ENCODE data around the gene NSA2. TPM values are rescaled to one million over a fixed set of nuclear protein-coding genes. Genes with fewer than 3 reads are reported as not detected.

NSA2 gene
- total and polyA plus RNA-seq, 7 experiments from 2014 or later = 49.4 to 153 (median 97.9) TPM

DNA sequence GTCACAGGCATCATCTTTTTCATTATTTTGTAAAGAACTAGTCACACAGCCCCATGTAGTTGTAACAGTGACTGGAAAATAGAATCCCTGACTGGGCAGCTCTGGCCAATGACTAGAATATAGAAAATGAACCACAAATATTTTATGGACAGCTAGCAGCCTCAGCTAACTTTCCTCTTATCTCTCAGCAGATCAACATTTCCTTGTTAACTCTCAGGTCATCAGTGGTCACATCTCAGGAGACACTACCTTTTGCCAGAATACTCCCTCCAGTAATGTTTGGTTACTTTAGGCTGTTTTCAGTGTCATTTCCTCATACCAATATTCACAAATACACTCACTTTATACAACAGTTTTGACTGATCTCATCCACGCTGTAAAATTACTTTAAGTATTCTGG, 55.2 kb downstream of the NSA2 start:
- intact Hi-C loops (cut with micrococcal nuclease) = no loop called here
- POLR2A ChIA-PET = no interaction called here
- no peak overlapping the region for H3K27ac ChIP-seq (ENCODE audit: low read depth, low read length)
- H3K36me3 ChIP-seq (ENCODE audit: control insufficient read depth in 2 of 3, insufficient read depth in 3 of 3, low read length in 3 of 3) = no peaks in the 10 kb centered on the region
- H3K9me3 Mint-ChIP-seq = no peaks in the 10 kb centered on the region
- no peaks in the 10 kb centered on the region for H3K9me3 ChIP-seq (ENCODE audit: control insufficient read depth in 2 of 3, low read length in 3 of 3)
- CTCF ChIA-PET = interaction anchor here (0.7 kb wide), 1 partner anchor 345 kb away, joined by 3 read pairs; no protein-coding TSS in a partner anchor
- peaks cover 0 to 35% (median 14%) of the 10 kb centered on the region in 7 donors for H3K4me1 Mint-ChIP-seq
- DNase-seq = no peak
- no peak overlapping the region for H3K4me3 ChIP-seq (ENCODE audit: low read length)
- no peak for ATAC-seq
- peaks cover 0 to 35% (median 13%) of the 10 kb centered on the region in 5 donors for H3K36me3 Mint-ChIP-seq
- H3K4me3 Mint-ChIP-seq = no peak overlapping the region
- H3K4me1 ChIP-seq (ENCODE audit: control insufficient read depth in 2 of 2, insufficient read depth in 2 of 2, low read length in 2 of 2) = no peaks in the 10 kb centered on the region
- H3K27ac Mint-ChIP-seq = no peak overlapping the region
- H3K27me3 ChIP-seq (ENCODE audit: control insufficient read depth in 2 of 2, insufficient read depth in 2 of 2, low read length in 2 of 2) = no peaks in the 10 kb centered on the region
- H3K27me3 Mint-ChIP-seq = no peaks in the 10 kb centered on the region

DNA sequence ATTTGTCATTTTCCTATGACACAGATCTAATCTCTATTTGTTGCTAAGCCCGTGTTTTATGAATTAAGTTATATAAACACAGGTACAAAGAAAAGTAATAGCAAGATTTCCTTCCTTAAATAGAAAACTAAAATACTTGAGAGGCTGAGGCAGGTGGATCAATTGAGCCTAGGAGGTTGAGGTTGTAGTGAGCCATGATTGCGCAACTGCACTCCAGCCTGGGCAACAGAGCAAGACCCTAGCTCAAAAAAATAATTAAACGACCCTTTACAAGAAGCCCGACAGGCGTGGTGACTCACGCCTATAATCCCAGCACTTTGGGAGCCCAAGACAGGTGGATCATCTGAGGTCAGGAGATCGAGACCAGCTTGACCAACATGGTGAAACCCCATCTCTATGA, 62.4 kb downstream of the NSA2 start:
- no peaks in the 10 kb centered on the region for H3K9me3 ChIP-seq (ENCODE audit: control insufficient read depth in 2 of 3, low read length in 3 of 3)
- H3K27me3 ChIP-seq (ENCODE audit: control insufficient read depth in 2 of 2, insufficient read depth in 2 of 2, low read length in 2 of 2) = no peaks in the 10 kb centered on the region
- no peak overlapping the region for H3K27ac ChIP-seq (ENCODE audit: low read depth, low read length)
- no peak for DNase-seq
- no peaks in the 10 kb centered on the region for H3K9me3 Mint-ChIP-seq
- peaks cover 0 to 45% (median 25%) of the 10 kb centered on the region in 5 donors for H3K36me3 Mint-ChIP-seq
- no peaks in the 10 kb centered on the region for H3K4me1 ChIP-seq (ENCODE audit: control insufficient read depth in 2 of 2, insufficient read depth in 2 of 2, low read length in 2 of 2)
- POLR2A ChIA-PET = interaction anchor here (0.5 kb wide), 1 partner anchor 9 kb away, joined by 3 read pairs; no protein-coding TSS in a partner anchor
- no peak for ATAC-seq
- intact Hi-C loops (cut with micrococcal nuclease) = no loop called here
- CTCF ChIA-PET = no interaction called here
- H3K36me3 ChIP-seq (ENCODE audit: control insufficient read depth in 2 of 3, insufficient read depth in 3 of 3, low read length in 3 of 3) = peaks cover 0 to under 1% (median 0%) of the 10 kb centered on the region in 3 experiments
- H3K4me3 Mint-ChIP-seq = no peak overlapping the region
- H3K4me1 Mint-ChIP-seq = peaks cover 0 to 5% (median 0%) of the 10 kb centered on the region in 7 donors
- no peak overlapping the region for H3K4me3 ChIP-seq (ENCODE audit: low read length)
- H3K27ac Mint-ChIP-seq = no peak overlapping the region
- no peaks in the 10 kb centered on the region for H3K27me3 Mint-ChIP-seq

Other genes with a start within 250 kb of the NSA2 start
- 10 to 100 TPM in 2 of 5 experiments, 1 to 10 TPM in 3; 1.3 to 18.1 (median 1.6) TPM for gene ENC1, start 126.5 kb upstream of the NSA2 start, total RNA-seq
- gene ENC1, start 126.5 kb upstream of the NSA2 start, polyA plus RNA-seq = 1 to 10 TPM in 1 of 2 donors, under 1 TPM in 1; 0.77 to 3.3 TPM
- gene HEXB, start 82.0 kb upstream of the NSA2 start, total RNA-seq = 10 to 100 TPM; 37.7 to 88.9 (median 64.2) TPM
- gene HEXB, start 82.0 kb upstream of the NSA2 start, polyA plus RNA-seq = 10 to 100 TPM; 94.2 to 95.8 TPM
- gene GFM2, start 132 bp upstream of the NSA2 start, total RNA-seq = 10 to 100 TPM; 17.8 to 30.2 (median 20.5) TPM
- gene GFM2, start 132 bp upstream of the NSA2 start, polyA plus RNA-seq = 10 to 100 TPM in 1 of 2 donors, 1 to 10 TPM in 1; 8.6 to 12.0 TPM
- 10 to 100 TPM in 4 of 5 experiments, 1 to 10 TPM in 1; 2.3 to 22.4 (median 15.6) TPM for gene FAM169A, start 99.1 kb downstream of the NSA2 start, total RNA-seq
- 10 to 100 TPM in 1 of 2 donors, 1 to 10 TPM in 1; 4.7 to 11.3 TPM for gene FAM169A, start 99.1 kb downstream of the NSA2 start, polyA plus RNA-seq

All from naive thymus-derived CD4-positive, alpha-beta T cell (primary cell).